ENCODE results near the gene DNAJC6. TPM values are rescaled to one million over a fixed set of nuclear protein-coding genes. Genes with fewer than 3 reads are reported as not detected.
A peak's percentile ranks its signal among the peaks of the same experiment; 100 is the strongest.
"Not testable (repeated sequence)": the region's sequence is repeated elsewhere in the genome, so short reads cannot be mapped to it uniquely, and the experiment has no call there.

The DNAJC6 gene
- total and polyA plus RNA-seq, 2 experiments from 2014 or later: 6.0 to 11.2 TPM

DNA sequence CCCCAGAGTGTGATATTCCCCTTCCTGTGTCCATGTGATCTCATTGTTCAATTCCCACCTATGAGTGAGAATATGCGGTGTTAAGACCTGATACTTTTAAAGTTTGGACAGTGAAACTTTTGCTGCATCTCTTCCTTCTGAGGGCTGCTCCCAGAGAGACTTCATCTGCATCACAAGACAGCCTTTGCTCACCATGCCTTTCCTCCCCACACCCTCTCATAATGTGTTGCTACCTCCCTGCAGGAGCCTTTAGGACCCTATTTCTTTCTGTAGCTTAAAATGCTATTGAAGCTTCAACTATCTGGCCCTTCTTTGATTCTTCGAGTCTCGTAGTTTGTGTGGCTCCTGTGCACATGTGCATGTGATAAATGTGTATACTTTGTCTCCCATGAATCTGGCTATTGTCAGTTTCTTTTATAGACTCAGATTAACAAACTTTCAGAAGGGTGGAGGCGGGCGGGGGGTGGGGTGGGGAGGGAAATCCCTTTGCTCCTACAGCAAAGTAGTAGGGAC, 134.8 kb downstream of the DNAJC6 start:
- DNase-seq (ENCODE audit: low spot score): no peak
- 62% methylated on average over 5 of the region's 5 CpGs for WGBS (ENCODE audit: low lambda C conversion rate, missing lambda C conversion rate)
- H3K36me3 ChIP-seq (replicated peaks; ENCODE audit: insufficient read depth, low read depth): no peaks in the 10 kb centered on the region
- H3K27me3 ChIP-seq: no peaks in the 10 kb centered on the region
- H3K4me3 ChIP-seq: no peak overlapping the region
- H3K79me2 ChIP-seq: no peaks in the 10 kb centered on the region
- no peaks in the 10 kb centered on the region for H3K4me1 ChIP-seq (ENCODE audit: insufficient read depth)
- no peak overlapping the region for H3K4me2 ChIP-seq
- no peaks in the 10 kb centered on the region for H3K9me3 ChIP-seq (ENCODE audit: low read depth)
- H3K27ac ChIP-seq: no peak overlapping the region
- TF ChIP-seq, protein P1, sequence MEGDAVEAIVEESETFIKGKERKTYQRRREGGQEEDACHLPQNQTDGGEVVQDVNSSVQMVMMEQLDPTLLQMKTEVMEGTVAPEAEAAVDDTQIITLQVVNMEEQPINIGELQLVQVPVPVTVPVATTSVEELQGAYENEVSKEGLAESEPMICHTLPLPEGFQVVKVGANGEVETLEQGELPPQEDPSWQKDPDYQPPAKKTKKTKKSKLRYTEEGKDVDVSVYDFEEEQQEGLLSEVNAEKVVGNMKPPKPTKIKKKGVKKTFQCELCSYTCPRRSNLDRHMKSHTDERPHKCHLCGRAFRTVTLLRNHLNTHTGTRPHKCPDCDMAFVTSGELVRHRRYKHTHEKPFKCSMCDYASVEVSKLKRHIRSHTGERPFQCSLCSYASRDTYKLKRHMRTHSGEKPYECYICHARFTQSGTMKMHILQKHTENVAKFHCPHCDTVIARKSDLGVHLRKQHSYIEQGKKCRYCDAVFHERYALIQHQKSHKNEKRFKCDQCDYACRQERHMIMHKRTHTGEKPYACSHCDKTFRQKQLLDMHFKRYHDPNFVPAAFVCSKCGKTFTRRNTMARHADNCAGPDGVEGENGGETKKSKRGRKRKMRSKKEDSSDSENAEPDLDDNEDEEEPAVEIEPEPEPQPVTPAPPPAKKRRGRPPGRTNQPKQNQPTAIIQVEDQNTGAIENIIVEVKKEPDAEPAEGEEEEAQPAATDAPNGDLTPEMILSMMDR (IDR thresholded peaks at IDR 0.05; ENCODE audit: poor library complexity): no peak
- TF ChIP-seq EZH2 (IDR thresholded peaks at IDR 0.05; ENCODE audit: borderline replicate concordance): no peak
- TF ChIP-seq EZH2phosphoT487 (IDR thresholded peaks at IDR 0.05; ENCODE audit: low read depth, severe bottlenecking, unreplicated experiment): no peak
- H4K20me1 ChIP-seq (ENCODE audit: insufficient read depth, poor library complexity, severe bottlenecking): no peaks in the 10 kb centered on the region
- H2AFZ ChIP-seq: no peak overlapping the region
- H3K9me2 ChIP-seq (replicated peaks; ENCODE audit: insufficient read depth): no peaks in the 10 kb centered on the region

DNA sequence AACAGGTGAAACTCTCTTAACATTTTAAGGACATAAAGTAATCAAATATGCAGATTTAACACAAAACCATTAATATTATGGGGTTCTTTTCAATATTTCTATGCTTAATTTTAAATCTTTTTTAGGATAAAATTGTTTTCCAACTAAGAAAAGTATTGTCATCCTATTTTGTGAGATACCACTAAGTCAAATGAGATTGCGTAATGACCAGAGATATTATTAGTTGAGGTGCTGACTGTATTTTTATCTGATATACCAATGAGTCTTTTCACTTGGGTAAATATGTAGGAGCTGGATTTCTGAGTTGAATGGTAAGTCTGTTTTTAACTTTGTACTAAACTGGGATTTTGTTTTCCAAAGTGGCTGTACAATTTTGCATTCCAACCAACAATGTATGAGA, 136.5 kb downstream of the DNAJC6 start:
- no peaks in the 10 kb centered on the region for H3K4me1 ChIP-seq (ENCODE audit: insufficient read depth)
- WGBS (ENCODE audit: low lambda C conversion rate, missing lambda C conversion rate): 96% methylated on average over 1 of the region's 1 CpG
- H3K4me3 ChIP-seq: no peak overlapping the region
- H4K20me1 ChIP-seq (ENCODE audit: insufficient read depth, poor library complexity, severe bottlenecking): no peaks in the 10 kb centered on the region
- no peaks in the 10 kb centered on the region for H3K79me2 ChIP-seq
- no peak overlapping the region for H2AFZ ChIP-seq
- no peak overlapping the region for H3K27ac ChIP-seq
- TF ChIP-seq EZH2 (IDR thresholded peaks at IDR 0.05; ENCODE audit: borderline replicate concordance) (no peak), EZH2phosphoT487 (IDR thresholded peaks at IDR 0.05; ENCODE audit: low read depth, severe bottlenecking, unreplicated experiment) (no peak)
- TF ChIP-seq, protein P1 (IDR thresholded peaks at IDR 0.05; ENCODE audit: poor library complexity): no peak
- no peak for DNase-seq (ENCODE audit: low spot score)
- no peaks in the 10 kb centered on the region for H3K9me2 ChIP-seq (replicated peaks; ENCODE audit: insufficient read depth)
- H3K9me3 ChIP-seq (ENCODE audit: low read depth): no peaks in the 10 kb centered on the region
- no peaks in the 10 kb centered on the region for H3K27me3 ChIP-seq
- H3K36me3 ChIP-seq (replicated peaks; ENCODE audit: insufficient read depth, low read depth): no peaks in the 10 kb centered on the region
- H3K4me2 ChIP-seq: no peak overlapping the region

DNA sequence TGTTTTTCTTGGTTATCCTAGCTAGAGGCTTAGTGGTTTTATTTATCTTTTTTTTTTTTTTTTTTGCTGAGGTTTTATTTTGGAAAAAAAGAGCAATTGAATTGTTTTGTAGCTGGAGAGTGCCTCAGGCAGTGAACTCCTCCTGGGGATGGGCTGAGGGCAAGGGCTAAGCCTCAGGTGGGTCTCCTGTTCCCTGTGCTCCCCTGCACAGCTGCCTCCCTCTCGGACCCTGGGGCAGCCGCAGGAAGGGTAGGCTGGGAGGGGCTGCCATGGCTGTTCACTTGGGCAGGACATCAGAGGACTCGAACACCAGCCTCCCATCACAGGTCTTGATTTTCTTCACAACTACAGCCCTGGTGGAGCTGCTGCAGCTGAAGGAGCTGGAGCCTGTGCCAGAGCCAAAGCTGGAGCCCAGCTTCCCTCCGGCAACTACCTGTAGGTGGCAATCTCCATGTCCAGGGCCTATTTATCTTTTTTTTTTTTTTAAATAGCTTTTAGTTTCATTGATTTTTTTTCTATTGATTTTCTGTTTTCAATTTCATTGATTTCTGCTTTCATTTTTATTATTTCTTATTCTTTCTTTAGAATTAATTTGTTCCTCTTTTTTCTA, 140.0 kb downstream of the DNAJC6 start:
- no peaks in the 10 kb centered on the region for H3K9me2 ChIP-seq (replicated peaks; ENCODE audit: insufficient read depth)
- 78% methylated on average over 4 of the region's 4 CpGs for WGBS (ENCODE audit: low lambda C conversion rate, missing lambda C conversion rate)

DNA sequence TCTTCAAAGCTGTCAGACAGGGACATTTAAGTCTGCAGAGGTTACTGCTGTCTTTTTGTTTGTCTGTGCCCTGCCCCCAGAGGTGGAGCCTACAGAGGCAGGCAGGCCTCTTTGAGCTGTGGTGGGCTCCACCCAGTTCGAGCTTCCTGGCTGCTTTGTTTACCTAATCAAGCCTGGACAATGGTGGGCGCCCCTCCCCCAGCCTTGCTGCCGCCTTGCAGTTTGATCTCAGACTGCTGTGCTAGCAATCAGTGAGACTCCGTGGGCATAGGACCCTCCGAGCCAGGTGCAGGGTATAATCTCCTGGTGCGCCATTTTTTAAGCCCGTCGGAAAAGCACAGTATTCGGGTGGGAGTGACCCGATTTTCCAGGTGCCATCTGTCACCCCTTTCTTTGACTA, 146.3 kb downstream of the DNAJC6 start:
- not testable (repeated sequence) for H3K9me3 ChIP-seq (ENCODE audit: low read depth); H3K36me3 ChIP-seq (replicated peaks; ENCODE audit: insufficient read depth, low read depth); H3K4me1 ChIP-seq (ENCODE audit: insufficient read depth); H3K9me2 ChIP-seq (replicated peaks; ENCODE audit: insufficient read depth); H3K27ac ChIP-seq; H3K4me3 ChIP-seq; H4K20me1 ChIP-seq (ENCODE audit: insufficient read depth, poor library complexity, severe bottlenecking); H3K79me2 ChIP-seq; DNase-seq (ENCODE audit: low spot score); H3K27me3 ChIP-seq; H2AFZ ChIP-seq; H3K4me2 ChIP-seq
- WGBS (ENCODE audit: low lambda C conversion rate, missing lambda C conversion rate): 77% methylated on average over 10 of the region's 10 CpGs

More for the DNA sequence above, 140.0 kb downstream of the DNAJC6 start:
- Histone ChIP-seq H4K20me1 (ENCODE audit: insufficient read depth, poor library complexity, severe bottlenecking) (no peaks in the 10 kb centered on the region), H3K79me2 (no peaks in the 10 kb centered on the region), H3K4me2 (no peak overlapping the region), H3K36me3 (replicated peaks; ENCODE audit: insufficient read depth, low read depth) (no peaks in the 10 kb centered on the region), H2AFZ (no peak overlapping the region), H3K9me3 (ENCODE audit: low read depth) (no peaks in the 10 kb centered on the region), H3K4me3 (no peak overlapping the region), H3K27ac (no peak overlapping the region), H3K27me3 (no peaks in the 10 kb centered on the region), H3K4me1 (ENCODE audit: insufficient read depth) (no peaks in the 10 kb centered on the region)
- no peak for DNase-seq (ENCODE audit: low spot score)
- TF ChIP-seq EZH2phosphoT487 (IDR thresholded peaks at IDR 0.05; ENCODE audit: low read depth, severe bottlenecking, unreplicated experiment): no peak
- TF ChIP-seq, protein P1 (IDR thresholded peaks at IDR 0.05; ENCODE audit: poor library complexity): peak; percentile 17

Measured in hepatocyte (in vitro differentiated cells).